Peyer's patch (tissue), 4 donors: Measurements from ENCODE around the gene LTBP1.

Experiments
- POLR2A ChIP-seq, 2 donors: fragments of 450-650 bp; IDR thresholded peaks; one replicate each; pipeline ENCODE4 v1.5.1; 2017; ENCODE audit warnings: antibody characterized with exemption in 2 of 2, mild to moderate bottlenecking in 2 of 2, moderate library complexity in 2 of 2
- TF ChIP-seq, protein P1 (sequence below), 6 experiments: fragments of 450-650 bp in 4 of 6; fragments of 200-600 bp in 2 of 6; sonication (generic) in 1 of 6; IDR thresholded peaks; one replicate each; pipeline ENCODE4 v1.5.1; 2017 to 2019; ENCODE audit warnings: antibody characterized with exemption in 6 of 6, mild to moderate bottlenecking in 3 of 6, moderate library complexity in 1 of 6

DNA sequence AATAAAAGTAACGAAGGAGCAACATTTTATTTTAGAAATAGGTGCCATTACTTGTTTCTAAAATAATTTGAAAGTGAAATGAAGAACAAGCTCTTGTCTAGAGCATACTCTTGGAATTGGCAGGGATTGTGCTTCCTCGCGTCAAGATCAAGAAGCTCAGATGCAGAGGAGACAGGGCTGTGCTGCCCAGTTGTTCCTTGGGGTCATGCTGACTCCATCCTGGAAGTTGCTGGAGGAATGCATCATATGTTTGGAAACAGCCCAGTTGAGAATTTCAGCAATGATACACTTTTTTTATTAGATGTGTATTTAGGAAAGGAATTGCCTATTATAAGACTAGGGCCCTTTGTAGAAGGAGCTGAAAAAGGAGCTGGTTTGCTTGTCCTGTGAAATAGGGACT, 17.2 kb downstream of the LTBP1 start:
- TF ChIP-seq, protein P1, sequence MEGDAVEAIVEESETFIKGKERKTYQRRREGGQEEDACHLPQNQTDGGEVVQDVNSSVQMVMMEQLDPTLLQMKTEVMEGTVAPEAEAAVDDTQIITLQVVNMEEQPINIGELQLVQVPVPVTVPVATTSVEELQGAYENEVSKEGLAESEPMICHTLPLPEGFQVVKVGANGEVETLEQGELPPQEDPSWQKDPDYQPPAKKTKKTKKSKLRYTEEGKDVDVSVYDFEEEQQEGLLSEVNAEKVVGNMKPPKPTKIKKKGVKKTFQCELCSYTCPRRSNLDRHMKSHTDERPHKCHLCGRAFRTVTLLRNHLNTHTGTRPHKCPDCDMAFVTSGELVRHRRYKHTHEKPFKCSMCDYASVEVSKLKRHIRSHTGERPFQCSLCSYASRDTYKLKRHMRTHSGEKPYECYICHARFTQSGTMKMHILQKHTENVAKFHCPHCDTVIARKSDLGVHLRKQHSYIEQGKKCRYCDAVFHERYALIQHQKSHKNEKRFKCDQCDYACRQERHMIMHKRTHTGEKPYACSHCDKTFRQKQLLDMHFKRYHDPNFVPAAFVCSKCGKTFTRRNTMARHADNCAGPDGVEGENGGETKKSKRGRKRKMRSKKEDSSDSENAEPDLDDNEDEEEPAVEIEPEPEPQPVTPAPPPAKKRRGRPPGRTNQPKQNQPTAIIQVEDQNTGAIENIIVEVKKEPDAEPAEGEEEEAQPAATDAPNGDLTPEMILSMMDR (IDR thresholded peaks at IDR 0.05): no peak
- TF ChIP-seq POLR2A (IDR thresholded peaks at IDR 0.05): no peak
